Stimulated activated CD8-positive, alpha-beta memory T cell treated with anti-CD3 and anti-CD28 coated beads, Interleukin-2, amount 100 ng/mL, for 1 hour (primary cell): ENCODE data around the gene COLEC11.
"Not testable (repeated sequence)": the region's sequence is repeated elsewhere in the genome, so short reads cannot be mapped to it uniquely, and the experiment has no call there.

ENCODE experiments used
- DNase-seq, 2 donors: peaks; one replicate each; pipeline ENCODE4 v3.0.0-alpha.2; 2020; ENCODE audit warnings: low read depth in 2 of 2

The COLEC11 gene

GRCh38 chr2:3594493-3595281 is at the start of gene COLEC11:
COLEC11 (plus strand) TSS chr2:3595112; CDS start chr2:3604341, 9,229 bp downstream.
- DNase-seq = no peak

DNA sequence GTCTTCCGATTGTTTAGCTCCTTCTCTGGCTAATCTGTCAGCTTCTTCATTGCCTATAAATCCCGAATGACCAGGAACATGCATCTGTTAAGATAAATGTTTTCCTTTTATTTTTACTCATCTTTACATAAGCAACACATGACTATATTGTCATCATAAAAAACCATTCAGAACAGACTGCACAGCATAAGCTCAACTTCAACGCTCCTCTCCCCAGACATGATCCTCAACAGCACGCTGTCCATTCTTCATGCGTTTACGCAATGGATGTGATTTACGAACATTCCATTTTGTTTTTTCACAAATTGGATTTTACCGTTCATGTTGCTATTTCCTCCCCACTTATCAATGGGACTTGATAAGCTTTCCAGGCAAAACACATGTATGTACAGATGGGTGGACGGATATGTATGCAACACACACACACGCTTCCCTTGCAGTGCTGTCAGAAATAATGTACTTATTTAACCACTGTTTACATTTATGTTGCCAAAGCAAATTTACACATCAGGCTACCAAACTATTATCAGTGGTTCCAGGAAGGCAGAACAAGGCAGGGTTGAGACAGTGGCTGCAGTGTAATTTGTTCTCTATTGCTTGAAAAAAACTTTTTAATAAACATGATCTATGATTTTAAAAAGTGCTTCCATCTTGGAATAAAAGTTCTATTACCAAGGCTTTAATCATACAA is 49.0 kb upstream of the COLEC11 start:
- no peak for DNase-seq

DNA sequence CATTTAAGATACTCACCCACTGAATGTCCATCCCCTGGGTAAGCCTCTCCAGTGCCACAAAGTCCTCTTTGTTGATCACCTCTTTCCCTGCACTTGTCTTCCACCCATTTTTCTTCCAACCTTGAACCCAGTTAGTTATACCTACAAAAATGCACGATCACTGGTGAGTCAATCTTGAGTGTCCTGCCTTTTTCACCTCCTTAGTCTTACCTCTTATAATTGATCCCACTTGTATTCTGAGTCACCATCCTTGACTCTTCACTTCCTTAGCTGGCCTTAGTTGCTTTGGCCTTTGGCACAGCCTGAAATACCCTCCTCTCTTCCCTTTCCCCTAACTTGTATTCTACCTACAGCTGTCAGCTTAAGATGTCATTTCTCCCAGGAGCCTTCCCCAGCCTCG is 47.0 kb upstream of the COLEC11 start:
- DNase-seq = no peak

- DNase-seq = no peak
Measured at GRCh38 chr2:3553946-3554345, 41.0 kb upstream of the COLEC11 start.

DNA sequence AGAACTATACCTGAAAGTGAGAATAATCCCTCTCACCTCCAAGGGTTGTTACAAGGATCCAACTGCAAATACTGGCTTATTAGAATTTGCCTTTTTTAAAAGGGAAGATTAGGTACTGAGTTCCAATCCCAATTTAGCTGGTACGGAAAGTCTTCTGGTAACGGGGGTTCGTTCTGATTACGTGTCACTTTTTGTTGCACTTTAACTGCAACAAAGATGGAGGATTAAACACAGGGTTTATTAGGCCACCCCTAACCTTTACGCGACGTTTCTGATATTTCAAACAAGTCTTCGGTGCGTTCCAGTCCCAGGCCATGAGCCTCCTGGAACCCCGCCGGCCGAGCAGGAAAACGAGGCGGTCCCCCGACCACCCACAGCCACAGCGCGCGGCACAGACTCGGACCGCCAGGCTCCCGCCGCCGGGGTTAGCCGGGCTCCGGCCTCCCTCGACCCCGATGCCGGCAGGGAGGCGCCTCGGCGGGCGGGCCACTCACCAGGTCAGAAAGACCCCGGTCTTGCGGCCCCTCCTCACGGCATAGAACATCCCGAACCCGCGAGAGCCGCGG is 37.2 kb upstream of the COLEC11 start:
- peak in 1 of 2 donors; percentile 4 for DNase-seq

DNA sequence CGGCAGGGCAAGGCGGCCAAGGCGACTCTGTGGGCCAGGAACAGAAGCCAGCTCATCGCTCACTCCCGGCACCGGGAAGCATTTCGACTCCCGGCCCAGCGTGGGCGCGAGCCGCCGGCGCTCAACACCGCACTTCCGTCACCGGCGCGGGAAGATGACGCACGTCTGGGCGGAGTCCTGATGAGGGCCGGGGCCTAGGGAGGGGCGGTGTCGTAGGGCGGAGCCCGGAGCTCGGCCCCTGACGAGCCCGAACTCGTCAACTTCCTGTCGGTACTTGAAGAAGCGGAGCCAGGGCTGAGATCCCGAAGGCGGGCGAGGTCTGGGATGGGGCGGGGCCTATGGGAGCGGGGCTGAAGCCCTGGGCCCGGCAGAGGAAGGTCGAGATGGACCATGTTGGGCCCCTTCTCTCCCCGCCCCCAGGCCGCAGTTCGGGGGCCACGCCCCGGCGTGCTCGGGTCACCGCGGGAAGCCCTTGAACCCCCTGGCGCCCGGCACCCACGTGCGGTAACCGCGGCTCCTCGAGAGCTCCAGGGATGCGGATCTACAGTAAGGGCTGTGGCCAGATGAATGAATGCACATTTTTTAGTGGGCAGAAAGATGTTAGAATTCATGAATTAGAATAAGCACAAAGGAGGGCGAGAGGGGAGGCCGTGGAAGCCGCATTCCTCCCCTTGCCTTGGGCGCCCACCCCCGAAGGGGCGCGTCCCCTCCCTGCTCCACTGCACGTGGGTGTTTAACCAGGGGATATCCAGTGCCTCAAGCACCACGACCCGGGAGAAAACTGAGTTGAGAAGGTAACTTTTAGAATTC is 36.5 kb upstream of the COLEC11 start, which contains the start of gene RNASEH1:
Gene RNASEH1, minus strand, starts transcription at position 129 of the 810 bp plus-strand sequence. Its CDS starts 73 bp downstream, at position 56.
- peak; percentile 97 to 99 for DNase-seq

DNA sequence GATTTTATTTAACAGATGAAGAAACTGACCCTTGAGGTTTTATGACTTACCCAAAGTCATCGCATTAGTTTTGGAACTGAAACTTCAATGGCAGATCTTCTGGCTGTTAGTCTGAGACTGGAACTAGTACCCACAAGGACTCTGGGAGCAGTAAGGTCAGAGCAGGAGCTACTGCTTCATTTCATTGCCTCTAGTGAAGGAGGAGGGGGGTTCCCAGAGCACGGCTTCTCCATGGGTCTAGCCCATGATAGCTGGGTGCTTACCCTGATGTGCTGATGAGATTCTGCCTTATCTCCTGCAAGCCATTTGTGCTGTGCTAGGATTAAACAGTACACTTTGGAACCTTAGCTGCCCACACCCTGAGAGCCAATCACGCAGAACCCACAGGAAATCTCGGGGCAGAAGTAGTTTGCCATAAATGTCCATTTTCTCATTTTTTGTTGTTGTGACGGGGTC is 31.4 kb upstream of the COLEC11 start:
- no peak for DNase-seq

DNA sequence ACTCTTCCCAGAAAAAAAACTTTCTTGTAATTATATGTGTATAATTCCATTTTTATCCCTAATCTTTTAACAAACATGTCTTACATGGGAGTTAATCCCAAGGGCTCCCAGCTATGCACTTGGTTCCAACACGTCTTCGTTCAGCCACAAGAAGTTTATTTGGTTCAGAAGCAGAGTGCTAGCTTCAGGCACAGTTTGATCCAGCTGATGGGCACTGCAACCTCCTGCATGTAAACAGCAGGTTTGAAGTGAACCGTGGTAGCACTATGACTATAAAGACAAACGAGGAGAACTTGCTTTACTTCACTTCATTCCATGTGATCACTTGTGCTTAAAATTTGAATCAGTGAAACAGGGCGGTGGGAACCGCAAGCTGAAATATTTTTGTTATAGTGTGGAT is 29.8 kb upstream of the COLEC11 start:
- DNase-seq = no peak

GRCh38 chr2:3566806-3567205 is 28.1 kb upstream of the COLEC11 start:
- DNase-seq = no peak

GRCh38 chr2:3569656-3570055 is 25.3 kb upstream of the COLEC11 start:
- DNase-seq = not testable (repeated sequence)

DNA sequence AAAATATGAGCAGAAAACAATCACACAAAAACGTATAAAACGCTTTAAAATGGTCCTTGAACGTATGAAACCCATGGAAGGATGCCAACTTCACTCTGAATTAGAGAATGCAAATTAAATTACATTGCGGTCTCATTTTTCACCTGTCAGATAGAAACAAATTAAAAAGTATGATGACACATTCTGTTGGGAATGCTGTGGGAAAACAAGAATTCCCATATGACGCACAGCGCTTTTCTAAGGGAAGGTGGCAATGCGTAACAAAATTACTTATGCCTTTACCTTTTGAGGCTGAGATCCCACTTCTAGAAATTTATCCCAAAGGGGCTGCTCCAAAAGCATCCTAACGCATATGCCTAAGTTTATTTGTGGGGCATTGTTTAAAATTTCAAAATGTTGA is 23.6 kb upstream of the COLEC11 start:
- DNase-seq = no peak

- DNase-seq = no peak
Measured at GRCh38 chr2:3572620-3573019, 22.3 kb upstream of the COLEC11 start.

DNA sequence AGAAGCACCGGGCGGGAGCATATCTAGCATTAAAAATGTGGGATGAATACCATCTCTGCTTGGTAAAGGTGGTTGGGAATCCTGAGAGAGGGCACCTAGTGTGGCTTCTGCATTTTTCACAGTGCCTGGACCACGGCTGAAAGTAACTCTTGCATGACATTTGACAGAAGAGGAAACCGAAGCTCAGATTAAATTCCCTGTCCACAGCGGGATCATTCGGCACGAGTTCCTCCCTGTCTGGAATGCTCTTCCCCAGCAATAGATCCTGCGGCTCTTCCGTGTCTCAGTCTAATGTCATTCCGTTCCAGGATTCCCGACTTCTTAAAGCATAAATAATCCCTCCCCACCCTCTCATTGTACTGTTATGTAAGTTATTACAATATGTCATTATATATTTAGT is 20.8 kb upstream of the COLEC11 start:
- DNase-seq = no peak

GRCh38 chr2:3575534-3576262 is 19.2 kb upstream of the COLEC11 start:
- no peak for DNase-seq

GRCh38 chr2:3576263-3576630 is 18.7 kb upstream of the COLEC11 start:
- DNase-seq = not testable (repeated sequence)

DNA sequence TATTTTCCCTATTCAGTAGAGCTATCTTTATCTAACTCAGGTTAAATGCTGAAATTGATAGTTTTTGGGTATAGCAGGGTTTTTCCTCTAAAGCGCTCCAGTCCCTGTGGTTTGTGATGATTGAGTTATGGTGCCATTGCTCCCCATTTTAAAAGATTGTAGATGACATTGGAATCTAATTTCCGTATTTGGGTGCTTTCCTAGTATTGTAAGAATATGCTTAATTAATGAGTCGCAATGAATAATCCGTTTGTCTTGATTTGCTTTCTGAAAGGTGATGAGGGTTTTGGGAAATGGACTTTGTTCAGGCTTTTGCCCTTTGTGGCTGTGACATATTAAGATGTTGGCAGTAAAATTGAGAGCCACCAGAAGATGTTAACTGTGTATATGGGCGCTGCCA is 15.9 kb upstream of the COLEC11 start:
- no peak for DNase-seq

DNA sequence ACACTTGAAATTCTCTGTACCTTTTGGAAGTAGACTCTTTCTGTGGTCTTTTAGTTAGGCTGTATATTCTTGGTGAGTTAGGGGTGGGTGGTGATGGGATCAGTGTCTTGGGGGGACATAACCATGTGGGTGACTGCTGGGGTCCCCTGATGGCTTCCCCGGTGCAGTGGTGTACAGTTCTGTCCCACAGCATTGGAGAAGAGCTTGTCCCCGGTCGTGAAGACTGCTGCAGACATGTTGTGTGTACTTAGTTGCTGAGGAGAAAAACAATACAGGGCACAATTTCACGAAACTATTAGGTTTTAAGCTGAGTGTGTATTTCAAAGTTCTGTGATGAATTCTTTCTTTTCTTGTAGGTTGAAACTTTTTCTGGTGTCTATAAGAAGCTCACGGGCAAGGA is 14.5 kb upstream of the COLEC11 start:
- no peak for DNase-seq

DNA sequence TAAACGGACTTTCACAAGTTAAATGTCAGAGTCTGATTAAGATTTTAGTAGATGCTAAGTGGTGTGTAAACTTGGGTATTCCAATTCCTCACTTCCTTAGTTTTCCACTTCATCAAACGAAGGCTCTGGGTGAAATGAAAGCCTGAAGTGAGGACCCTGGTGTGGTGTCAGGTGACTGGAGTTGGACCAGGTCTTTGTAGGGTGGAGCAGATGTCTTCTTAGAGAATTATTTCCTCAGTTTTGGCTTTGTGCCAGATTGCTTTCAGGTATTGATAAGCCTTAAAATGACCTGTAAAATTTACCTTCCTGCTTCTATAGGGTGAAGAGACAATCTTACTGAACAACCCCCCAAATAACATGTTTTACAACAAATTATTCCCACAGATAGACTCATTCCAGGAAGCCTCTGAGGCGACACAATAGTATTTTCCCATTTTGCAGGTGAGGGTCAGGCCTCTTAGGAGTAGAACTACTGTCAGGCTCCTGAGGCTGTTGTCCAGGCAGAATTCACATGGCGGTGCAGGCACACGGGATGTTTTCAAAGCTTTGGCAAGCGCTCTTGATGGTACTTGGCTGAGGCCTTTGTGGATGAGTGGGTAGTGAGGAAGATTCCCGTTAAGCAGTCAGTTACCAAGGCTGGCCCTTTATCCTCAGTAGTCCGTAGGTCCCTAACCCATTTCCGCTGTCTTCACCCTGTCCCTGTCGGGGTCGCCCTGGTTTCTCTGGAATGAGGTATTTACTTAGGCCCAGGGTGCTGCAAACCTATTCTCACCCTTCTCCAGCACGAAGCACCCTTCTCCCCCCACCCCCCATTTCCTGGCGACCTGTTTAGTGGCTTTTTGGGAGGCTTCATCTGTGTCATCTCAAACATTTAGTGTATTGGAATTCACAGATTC is 13.3 kb upstream of the COLEC11 start:
- no peak for DNase-seq

DNA sequence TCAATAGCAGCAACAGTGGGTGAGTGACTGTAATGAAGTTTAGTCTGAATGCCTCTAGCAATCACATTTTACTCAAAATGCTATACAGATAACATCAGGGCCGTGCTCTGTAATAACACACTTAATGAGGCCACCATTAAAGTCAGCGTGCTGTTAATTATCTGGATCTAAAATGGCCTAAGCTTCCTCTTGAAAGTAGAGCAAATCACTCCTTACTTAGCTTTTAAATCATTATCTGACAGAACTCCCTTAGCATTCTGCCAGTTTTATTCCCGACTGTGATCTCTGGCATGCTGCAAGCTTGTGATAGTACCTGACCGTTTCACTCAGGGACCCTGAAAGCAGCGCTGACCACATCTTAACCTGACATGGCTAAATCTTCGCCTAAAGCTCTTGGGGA is 10.8 kb upstream of the COLEC11 start:
- no peak for DNase-seq

GRCh38 chr2:3584608-3585260 is 10.2 kb upstream of the COLEC11 start:
- DNase-seq = no peak
